HS-27A (cell line): ENCODE results near the gene MORN3.

Experiments
- DNase-seq: peaks from one replicate; pipeline ENCODE4 v3.0.0-alpha.2; 2012; ENCODE audit warnings: low read depth, missing footprints

MORN3 gene

DNA sequence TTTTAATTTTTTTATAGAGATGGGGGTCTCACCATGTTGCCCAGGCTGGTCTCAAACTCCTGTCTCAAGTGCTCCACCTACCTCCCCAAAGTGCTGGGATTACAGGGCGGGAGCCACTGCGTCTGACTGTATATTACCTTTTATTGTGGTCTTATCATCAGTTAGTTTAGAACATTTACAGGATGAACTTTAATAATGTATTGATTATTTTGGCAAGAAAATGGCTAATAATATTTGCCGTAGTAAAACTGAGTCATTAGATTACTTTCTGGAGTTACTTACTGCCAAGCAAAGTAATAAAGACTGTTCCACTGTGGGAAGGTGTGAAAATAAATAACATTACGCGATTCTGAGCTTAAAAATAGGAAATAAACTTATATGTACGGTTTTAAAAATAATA is 66.7 kb downstream of the MORN3 start:
- no peak for DNase-seq

DNA sequence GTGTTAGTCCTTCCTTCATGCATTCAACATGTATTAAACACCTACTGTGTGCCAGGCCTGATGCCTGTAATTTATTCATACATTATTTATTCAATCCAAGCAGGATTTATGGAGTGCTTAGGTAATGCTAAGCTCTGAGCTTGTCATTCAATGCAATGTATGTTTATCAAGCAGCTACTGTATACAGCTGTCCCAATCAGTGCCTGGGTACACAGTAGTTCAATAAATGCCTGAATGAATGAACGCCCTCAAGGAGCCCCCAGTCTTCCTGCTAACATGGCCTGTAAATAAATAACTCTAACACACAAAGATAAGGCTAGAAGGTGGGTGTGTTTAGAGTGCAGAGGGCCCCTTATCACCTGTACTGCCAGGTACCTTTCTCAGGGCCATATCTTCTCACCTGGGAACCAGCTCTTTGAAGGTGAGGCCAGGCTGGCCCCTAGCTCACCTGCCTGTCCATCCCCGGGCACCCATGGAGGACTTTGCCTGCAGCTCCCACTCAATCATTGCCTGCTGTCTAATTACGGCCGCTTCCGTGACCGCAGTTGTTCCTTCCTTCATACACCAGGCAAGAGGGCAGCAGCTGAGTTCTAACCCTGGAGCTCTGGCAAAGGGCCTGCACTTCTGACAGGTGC is 68.6 kb downstream of the MORN3 start:
- DNase-seq, result no peak
